ENCODE measurements around the gene PTPRE. TPM values are rescaled to one million over a fixed set of nuclear protein-coding genes. Genes with fewer than 3 reads are reported as not detected.

PTPRE gene
- total RNA-seq, 1 experiment from 2014 or later: 0.70 TPM

- Histone ChIP-seq H2AK5ac (ENCODE audit: insufficient read length, low read length) (no peak overlapping the region), H3K4me1 (ENCODE audit: insufficient read depth, low read length) (peaks cover 2% of the 10 kb centered on the region; the same call in 1 of the 2 replicates), H3K23ac (ENCODE audit: insufficient read length, low read depth, low read length) (no peak overlapping the region), H3K4ac (ENCODE audit: low read depth, low read length) (no peak overlapping the region), H4K20me1 (ENCODE audit: control insufficient read depth, insufficient read depth, insufficient read length) (no peaks in the 10 kb centered on the region), H3K23me2 (ENCODE audit: insufficient read length, low read depth, low read length, poor library complexity, severe bottlenecking) (no peaks in the 10 kb centered on the region), H4K91ac (ENCODE audit: insufficient read length, low read depth, low read length) (no peak overlapping the region), H2BK120ac (ENCODE audit: low read depth, low read length, poor library complexity, severe bottlenecking) (no peak overlapping the region), H3K79me1 (ENCODE audit: insufficient read depth, low read depth, low read length, poor library complexity, severe bottlenecking) (no peaks in the 10 kb centered on the region), H3T11ph (ENCODE audit: low read length) (no peak overlapping the region), H3K27me3 (ENCODE audit: insufficient read depth, low read length) (no peaks in the 10 kb centered on the region), H3K27ac (ENCODE audit: insufficient read length, low read depth, low read length) (no peak overlapping the region), H2BK20ac (ENCODE audit: low read depth, low read length, poor library complexity, severe bottlenecking) (no peak overlapping the region), H3K4me2 (ENCODE audit: insufficient read depth, insufficient read length, low read length) (no peak overlapping the region), H3K9ac (ENCODE audit: extremely low read depth, insufficient read length, low read length) (no peak overlapping the region), H2BK15ac (ENCODE audit: low read depth, low read length) (no peak overlapping the region), H4K8ac (replicated peaks; ENCODE audit: insufficient read length, low read depth, low read length) (no peak overlapping the region), H3K9me3 (ENCODE audit: control insufficient read depth, low read depth, low read length) (no peaks in the 10 kb centered on the region), H3K18ac (ENCODE audit: insufficient read length, low read depth, low read length) (no peak overlapping the region), H3K14ac (ENCODE audit: insufficient read depth, low read length) (no peak overlapping the region), H2BK12ac (ENCODE audit: insufficient read length, low read depth, low read length) (no peak overlapping the region), H4K5ac (ENCODE audit: insufficient read length, low read depth, low read length) (no peak overlapping the region), H2AFZ (ENCODE audit: low read length) (no peak overlapping the region), H2BK5ac (ENCODE audit: insufficient read length, low read length) (no peak overlapping the region), H3K56ac (ENCODE audit: insufficient read length, low read depth, low read length) (no peak overlapping the region), H3K79me2 (ENCODE audit: insufficient read depth, low read length) (no peaks in the 10 kb centered on the region)
- Mint-ChIP-seq H3K4me3 (no peak overlapping the region), H3K27me3 (ENCODE audit: low read depth) (peaks cover 6% of the 10 kb centered on the region), H3K4me1 (peaks cover 31 to 32% of the 10 kb centered on the region in 2 experiments), H3K9me3 (peaks cover 5% of the 10 kb centered on the region in 2 experiments; a peak in 2 of 5 replicates), H3K36me3 (ENCODE audit: insufficient read depth in 1 of 3, low read depth in 3 of 3) (peaks cover 4 to 8% (median 6%) of the 10 kb centered on the region in 3 experiments; a peak in 6 of 7 replicates), H3K27ac (no peak overlapping the region)
- WGBS (ENCODE audit: extremely low coverage, insufficient read length, low lambda C conversion rate): no CpG with 5 or more reads among the region's 17 CpGs
- no peak for DNase-seq
- no peak for TF ChIP-seq CTCF (conservative IDR thresholded peaks at IDR 0.05)
These were observed 158.2 kb downstream of the PTPRE start for GRCh38 chr10:128064970-128065580.

All from H9 (cell line).